Stomach (tissue), 9 donors: ENCODE data around the gene NXPH1. TPM values are rescaled to one million over a fixed set of nuclear protein-coding genes. Genes with fewer than 3 reads are reported as not detected.

Source experiments
- DNase-seq, 2 donors: peaks; one replicate each; pipeline versions ENCODE4 v3.0.0 to v3.0.0-alpha.2; 2013 to 2019
- H3K27ac ChIP-seq, 5 donors: fragments of 200-600 bp in 4 of 5; sonication (generic) in 4 of 5; one replicate each; pipeline ENCODE4 v1.5.1; 2013 to 2019; ENCODE audit warnings: mild to moderate bottlenecking in 1 of 5, moderate library complexity in 1 of 5
- H3K27me3 ChIP-seq, 3 donors: fragments of 200-600 bp; sonication (generic); one replicate each; pipeline ENCODE4 v1.5.1; 2017 to 2019; ENCODE audit warnings: mixed run types in 1 of 3
- H3K36me3 ChIP-seq, 4 donors: fragments of 200-600 bp; sonication (generic); 1 replicate in 3 of 4; 2 replicates in 1 of 4; pipeline ENCODE4 v1.5.1; 2016 to 2019
- H3K4me1 ChIP-seq, 4 donors: fragments of 200-600 bp; sonication (generic); one replicate each; pipeline ENCODE4 v1.5.1; 2016 to 2019
- H3K4me3 ChIP-seq, 4 donors: fragments of 200-600 bp; sonication (generic) in 3 of 4; one replicate each; pipeline ENCODE4 v1.5.1; 2016 to 2019; ENCODE audit warnings: mild to moderate bottlenecking in 1 of 4
- H3K9me3 ChIP-seq, 4 donors: fragments of 200-600 bp; sonication (generic); one replicate each; pipeline ENCODE4 v1.5.1; 2016 to 2019
- CTCF ChIP-seq, 7 experiments: fragments of 450-650 bp in 4 of 7; fragments of 200-600 bp in 3 of 7; sonication (generic) in 3 of 7; IDR thresholded peaks; one replicate each; pipeline ENCODE4 v1.5.1; 2016 to 2019; ENCODE audit warnings: antibody characterized with exemption in 7 of 7, control low read depth in 2 of 7, mild to moderate bottlenecking in 1 of 7
- EP300 ChIP-seq: sonication (generic); formaldehyde crosslinking; IDR thresholded peaks from one replicate; pipeline ENCODE4 v1.6.1; 2017; ENCODE audit warnings: antibody characterized with exemption
- POLR2A ChIP-seq, 4 donors: fragments of 450-650 bp; IDR thresholded peaks; one replicate each; pipeline ENCODE4 v1.6.1; 2016; ENCODE audit warnings: antibody characterized with exemption in 4 of 4, control low read depth in 2 of 4, mild to moderate bottlenecking in 1 of 4, moderate library complexity in 1 of 4
- POLR2AphosphoS5 ChIP-seq, 3 donors: sonication (generic); formaldehyde crosslinking; IDR thresholded peaks; one replicate each; pipeline ENCODE4 v1.6.1; 2016; ENCODE audit warnings: antibody characterized with exemption in 3 of 3
- WGBS, 5 donors: extraction: QIAGEN DNeasy Blood & Tissue Kit in 3 of 5; methylation state at CpG; one replicate each; pipeline versions ENCODE4 v1.1.5 to v1.1.7; 2013 to 2018; 5-methylcytosine and 5-hydroxymethylcytosine counted together
- intact Hi-C: fragments of 100-400 bp; cut with DNase I; formaldehyde crosslinking; loops from one replicate; pipeline ENCODE4 v1.15.1; 2023; ENCODE audit warnings: low total_unique reads
- polyA plus RNA-seq, 3 donors: library from polyadenylated mRNA; stranded (reverse); fragments of 200-250 nt; gene quantifications; one replicate each; pipeline ENCODE4 v1.2.3, GENCODE V29; 2013
- total RNA-seq, 5 donors: library from RNA; depleted of rRNA; stranded (reverse); fragments of >200 nt; gene quantifications; one replicate each; pipeline versions ENCODE4 v1.1.0 to v1.2.3, GENCODE V29; 2014 to 2016
- donor health status: healthy with polysubstance abuse.
- donor health status: Bipolar disorder and iron deficiency.
- donor health status: healthy.

NXPH1 gene
- total and polyA plus RNA-seq, 8 donors = 0.37 TPM; not detected in 7

DNA sequence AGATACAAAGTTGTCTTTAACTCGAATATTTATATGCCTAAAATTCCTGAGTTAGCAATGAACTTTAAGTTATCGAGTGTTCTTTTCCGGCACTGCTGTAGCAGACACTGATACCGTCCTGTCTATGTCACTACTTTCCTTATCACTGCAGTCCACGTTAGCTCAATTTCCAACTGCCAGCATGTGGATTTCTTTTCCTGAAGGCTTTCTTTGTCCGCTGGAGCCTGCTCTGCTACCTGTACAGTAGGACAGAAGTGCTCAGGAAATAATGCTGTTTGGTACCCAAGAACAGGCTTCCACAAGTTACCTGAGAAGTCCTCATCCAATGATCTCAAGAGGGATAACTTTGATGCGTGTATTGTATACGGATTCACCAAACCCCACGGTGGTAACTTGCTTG lies 329.4 kb downstream of the NXPH1 start:
- Histone ChIP-seq H3K27me3 (no peaks in the 10 kb centered on the region), H3K9me3 (no peaks in the 10 kb centered on the region), H3K27ac (no peak overlapping the region), H3K36me3 (no peaks in the 10 kb centered on the region), H3K4me1 (no peaks in the 10 kb centered on the region), H3K4me3 (no peak overlapping the region)
- WGBS, 5 donors = 58 to 72% (median 69%) methylated on average over 9 of the region's 9 CpGs
- intact Hi-C loops = no loop called here
- TF ChIP-seq EP300 = no peak
- no peak for TF ChIP-seq POLR2AphosphoS5 (IDR thresholded peaks at IDR 0.05)
- TF ChIP-seq CTCF (IDR thresholded peaks at IDR 0.05) = no peak
- no peak for TF ChIP-seq POLR2A (IDR thresholded peaks at IDR 0.05)
- DNase-seq = no peak

- no peaks in the 10 kb centered on the region for H3K27me3 ChIP-seq
- no peaks in the 10 kb centered on the region for H3K9me3 ChIP-seq
- H3K4me1 ChIP-seq = no peaks in the 10 kb centered on the region
- no peak overlapping the region for H3K4me3 ChIP-seq
- H3K27ac ChIP-seq = no peak overlapping the region
- no peak for DNase-seq
- H3K36me3 ChIP-seq = no peaks in the 10 kb centered on the region
- intact Hi-C loops = no loop called here
- WGBS, 5 donors = 55 to 63% (median 61%) methylated on average over 3 of the region's 3 CpGs
- no peak for TF ChIP-seq CTCF (IDR thresholded peaks at IDR 0.05)
- TF ChIP-seq EP300 = no peak
- no peak for TF ChIP-seq POLR2A (IDR thresholded peaks at IDR 0.05)
- no peak for TF ChIP-seq POLR2AphosphoS5 (IDR thresholded peaks at IDR 0.05)
These were observed 332.0 kb downstream of the NXPH1 start for GRCh38 chr7:8765374-8765773.

DNA sequence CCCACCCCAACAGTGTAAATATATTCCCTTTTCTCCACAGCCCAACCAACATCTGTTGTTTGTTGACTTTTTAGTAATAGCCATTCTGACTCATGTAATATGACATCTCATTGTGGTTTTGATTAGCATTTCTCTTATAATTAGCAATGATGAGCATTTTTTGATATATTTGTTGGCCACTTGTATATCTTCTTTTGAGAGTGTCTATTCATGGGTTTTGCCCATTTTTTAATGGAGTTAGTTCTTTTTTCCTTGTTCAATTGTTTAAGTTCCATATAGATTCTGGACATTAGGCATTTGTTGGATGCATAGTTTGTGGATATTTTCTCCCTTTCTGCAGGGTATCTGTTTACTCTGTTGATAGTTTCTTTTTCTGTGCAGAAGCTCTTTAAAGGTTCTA lies 340.1 kb downstream of the NXPH1 start:
- no peak overlapping the region for H3K27ac ChIP-seq
- peaks cover 0 to 7% (median 0%) of the 10 kb centered on the region in 4 donors for H3K9me3 ChIP-seq
- no peaks in the 10 kb centered on the region for H3K36me3 ChIP-seq
- no peak for DNase-seq
- TF ChIP-seq EP300 (no peak), POLR2A (IDR thresholded peaks at IDR 0.05) (no peak), CTCF (IDR thresholded peaks at IDR 0.05) (no peak), POLR2AphosphoS5 (IDR thresholded peaks at IDR 0.05) (no peak)
- no peaks in the 10 kb centered on the region for H3K4me1 ChIP-seq
- intact Hi-C loops = no loop called here
- H3K27me3 ChIP-seq = no peaks in the 10 kb centered on the region
- H3K4me3 ChIP-seq = no peak overlapping the region

- no peak for DNase-seq
- intact Hi-C loops = no loop called here
- H3K27ac ChIP-seq = no peak overlapping the region
- no peaks in the 10 kb centered on the region for H3K36me3 ChIP-seq
- WGBS, 5 donors = 67 to 78% (median 75%) methylated on average over 2 of the region's 2 CpGs
- H3K27me3 ChIP-seq = no peaks in the 10 kb centered on the region
- TF ChIP-seq CTCF (IDR thresholded peaks at IDR 0.05) (no peak), POLR2AphosphoS5 (IDR thresholded peaks at IDR 0.05) (no peak), POLR2A (IDR thresholded peaks at IDR 0.05) (no peak), EP300 (no peak)
- peaks cover 0 to 1% (median 0%) of the 10 kb centered on the region in 4 donors for H3K9me3 ChIP-seq
- no peak overlapping the region for H3K4me3 ChIP-seq
- H3K4me1 ChIP-seq = no peaks in the 10 kb centered on the region
These were observed 345.1 kb downstream of the NXPH1 start for GRCh38 chr7:8778459-8778858.
